GM12878 (cell line): Measurements from ENCODE around the gene ZMIZ2. TPM values are rescaled to one million over a fixed set of nuclear protein-coding genes. Genes with fewer than 3 reads are reported as not detected.

Experiments used
- BCL3 ChIP-seq: IDR thresholded peaks from 2 replicates; pipeline ENCODE4 v1.6.1; 2011; ENCODE audit warnings: borderline replicate concordance, low read depth, mild to moderate bottlenecking, moderate library complexity, low read length; ENCODE audit not compliant: insufficient read depth, poor library complexity, severe bottlenecking
- EED ChIP-seq: sonication (generic); IDR thresholded peaks from 2 replicates; pipeline ENCODE4 v1.6.1; 2016; ENCODE audit warnings: antibody characterized with exemption, low read depth
- EGR1 ChIP-seq, 2 experiments: IDR thresholded peaks; 1 replicate in 1 of 2; 2 replicates in 1 of 2; pipeline ENCODE4 v1.6.1; 2011 to 2012; ENCODE audit warnings: low read depth in 2 of 2, low read length in 2 of 2, borderline replicate concordance in 1 of 2, mild to moderate bottlenecking in 1 of 2, moderate library complexity in 1 of 2
- GATAD2B ChIP-seq: fragments of 450-650 bp; conservative IDR thresholded peaks from 2 replicates; pipeline ENCODE4 v1.6.1; 2017; ENCODE audit warnings: low read depth, mild to moderate bottlenecking, moderate library complexity
- HDAC2 ChIP-seq: fragments of 200-600 bp; sonication (generic); IDR thresholded peaks from 2 replicates; pipeline ENCODE4 v1.6.1; 2017
- HDAC6 ChIP-seq: fragments of 200-600 bp; sonication (generic); IDR thresholded peaks from one replicate; pipeline ENCODE4 v1.8.0; 2017; ENCODE audit warnings: antibody characterized with exemption; ENCODE audit not compliant: unreplicated experiment
- IKZF1 ChIP-seq: fragments of 450-650 bp; conservative IDR thresholded peaks from 2 replicates; pipeline ENCODE4 v1.6.1; 2017; ENCODE audit warnings: antibody characterized with exemption, mild to moderate bottlenecking
- MEF2A ChIP-seq: IDR thresholded peaks from 2 replicates; pipeline ENCODE4 v1.6.1; 2011; ENCODE audit warnings: low read depth, mild to moderate bottlenecking, low read length, moderate library complexity; ENCODE audit not compliant: insufficient read depth
- MYB ChIP-seq: fragments of 150-350 bp; IDR thresholded peaks from 2 replicates; pipeline ENCODE4 v1.6.1; 2014; ENCODE audit warnings: mild to moderate bottlenecking, low read depth, low read length, borderline replicate concordance
- MYC ChIP-seq: IDR thresholded peaks from 2 replicates; pipeline ENCODE4 v1.6.1; 2011; ENCODE audit warnings: mild to moderate bottlenecking, low read length, moderate library complexity, inconsistent platforms; ENCODE audit not compliant: insufficient read depth, insufficient replicate concordance, insufficient read length, severe bottlenecking
- NBN ChIP-seq: fragments of 450-650 bp; IDR thresholded peaks from 2 replicates; pipeline ENCODE4 v1.6.1; 2016
- NR2F1 ChIP-seq: fragments of 450-650 bp; conservative IDR thresholded peaks from 2 replicates; pipeline ENCODE4 v1.6.1; 2017; ENCODE audit warnings: mild to moderate bottlenecking
- RAD21 ChIP-seq: IDR thresholded peaks from 2 replicates; pipeline ENCODE4 v1.6.1; 2011; ENCODE audit warnings: mild to moderate bottlenecking, low read depth, low read length, moderate library complexity; ENCODE audit not compliant: insufficient read depth
- STAT1 ChIP-seq: fragments of 450-650 bp; conservative IDR thresholded peaks from 2 replicates; pipeline ENCODE4 v1.6.1; 2014; ENCODE audit warnings: antibody characterized with exemption, mild to moderate bottlenecking
- TARDBP ChIP-seq: IDR thresholded peaks from 2 replicates; pipeline ENCODE4 v1.6.1; 2016; ENCODE audit warnings: borderline replicate concordance
- ZNF622 ChIP-seq: fragments of 450-650 bp; IDR thresholded peaks from 2 replicates; pipeline ENCODE4 v1.6.1; 2017; ENCODE audit warnings: mild to moderate bottlenecking, inconsistent platforms
- ZSCAN29 ChIP-seq: fragments of 450-650 bp; IDR thresholded peaks from 2 replicates; pipeline ENCODE4 v1.6.1; 2017; ENCODE audit warnings: mild to moderate bottlenecking, moderate library complexity
- polyA plus RNA-seq, 11 experiments: library from polyadenylated mRNA; depleted of rRNA in 4 of 11; unstranded in 6 of 11; stranded (reverse) in 5 of 11; fragments of >200 nt; fragmentation: Nextera tagmentation in 4 of 11; fragmentation: Illumina TruSeq in 1 of 11; extraction: Ambion mirVana in 4 of 11; extraction: Trizol in 1 of 11; gene quantifications; 1 replicate in 1 of 11; 2 replicates in 10 of 11; pipeline versions ENCODE4 v1.2.1 to v1.2.3, GENCODE V29; 2011 to 2016; ENCODE audit warnings: inconsistent platforms in 2 of 11, missing spikeins in 2 of 11, low read depth in 1 of 11
- total RNA-seq, 4 experiments: library from RNA; depleted of rRNA in 3 of 4; stranded (reverse); fragments of >200 nt in 3 of 4; fragmentation: Illumina TruSeq in 1 of 4; extraction: Trizol in 1 of 4; gene quantifications; 2 replicates each; pipeline versions ENCODE4 v1.2.1 to v1.2.3, GENCODE V29; 2013 to 2021
- TF ChIP-seq, protein P1 (sequence below): fragments of 150-350 bp; IDR thresholded peaks from 2 replicates; pipeline ENCODE4 v1.6.1; 2016; ENCODE audit warnings: low read depth, low read length
- TF ChIP-seq, protein P2 (sequence below): fragments of 450-650 bp; IDR thresholded peaks from 2 replicates; pipeline ENCODE4 v1.6.1; 2016; ENCODE audit warnings: mild to moderate bottlenecking
- TF ChIP-seq, protein P3 (sequence below): IDR thresholded peaks from 2 replicates; pipeline ENCODE4 v1.6.1; 2011; ENCODE audit warnings: low read depth, mild to moderate bottlenecking, low read length, moderate library complexity, borderline replicate concordance; ENCODE audit errors: extremely low read depth
- TF ChIP-seq, protein P4 (sequence below): fragments of 450-650 bp; conservative IDR thresholded peaks from 2 replicates; pipeline ENCODE4 v1.6.1; 2017; ENCODE audit warnings: mild to moderate bottlenecking, moderate library complexity

ZMIZ2 gene
- total and polyA plus RNA-seq, 10 of the 15 experiments (the other 5 are each of a cell fraction or from before 2014, with no cell fraction given) = 0.71 to 158 (median 17.0) TPM

- TF ChIP-seq, protein P1, sequence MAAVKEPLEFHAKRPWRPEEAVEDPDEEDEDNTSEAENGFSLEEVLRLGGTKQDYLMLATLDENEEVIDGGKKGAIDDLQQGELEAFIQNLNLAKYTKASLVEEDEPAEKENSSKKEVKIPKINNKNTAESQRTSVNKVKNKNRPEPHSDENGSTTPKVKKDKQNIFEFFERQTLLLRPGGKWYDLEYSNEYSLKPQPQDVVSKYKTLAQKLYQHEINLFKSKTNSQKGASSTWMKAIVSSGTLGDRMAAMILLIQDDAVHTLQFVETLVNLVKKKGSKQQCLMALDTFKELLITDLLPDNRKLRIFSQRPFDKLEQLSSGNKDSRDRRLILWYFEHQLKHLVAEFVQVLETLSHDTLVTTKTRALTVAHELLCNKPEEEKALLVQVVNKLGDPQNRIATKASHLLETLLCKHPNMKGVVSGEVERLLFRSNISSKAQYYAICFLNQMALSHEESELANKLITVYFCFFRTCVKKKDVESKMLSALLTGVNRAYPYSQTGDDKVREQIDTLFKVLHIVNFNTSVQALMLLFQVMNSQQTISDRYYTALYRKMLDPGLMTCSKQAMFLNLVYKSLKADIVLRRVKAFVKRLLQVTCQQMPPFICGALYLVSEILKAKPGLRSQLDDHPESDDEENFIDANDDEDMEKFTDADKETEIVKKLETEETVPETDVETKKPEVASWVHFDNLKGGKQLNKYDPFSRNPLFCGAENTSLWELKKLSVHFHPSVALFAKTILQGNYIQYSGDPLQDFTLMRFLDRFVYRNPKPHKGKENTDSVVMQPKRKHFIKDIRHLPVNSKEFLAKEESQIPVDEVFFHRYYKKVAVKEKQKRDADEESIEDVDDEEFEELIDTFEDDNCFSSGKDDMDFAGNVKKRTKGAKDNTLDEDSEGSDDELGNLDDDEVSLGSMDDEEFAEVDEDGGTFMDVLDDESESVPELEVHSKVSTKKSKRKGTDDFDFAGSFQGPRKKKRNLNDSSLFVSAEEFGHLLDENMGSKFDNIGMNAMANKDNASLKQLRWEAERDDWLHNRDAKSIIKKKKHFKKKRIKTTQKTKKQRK = no peak
- TF ChIP-seq RAD21 (no peak), MEF2A (no peak), TARDBP (no peak), IKZF1 (peak; percentile 73), MYC (peak; percentile 95), NBN (no peak; the same call in 1 of the 2 replicates), EGR1 (IDR thresholded peaks at IDR 0.05; ENCODE audit: borderline replicate concordance in 1 of 2, low read depth in 2 of 2, low read length in 2 of 2) (peak in 1 of 2 experiments; percentile 15; a peak in 1 of 3 replicates), HDAC2 (no peak), ZNF622 (no peak), NR2F1 (peak; percentile 70), STAT1 (no peak), GATAD2B (peak; percentile 83; the same call in 1 of the 2 replicates), MYB (no peak), EED (peak; percentile 29; the same call in 1 of the 2 replicates), ZSCAN29 (no peak), HDAC6 (peak; percentile 94), BCL3 (no peak)
- TF ChIP-seq, protein P2, sequence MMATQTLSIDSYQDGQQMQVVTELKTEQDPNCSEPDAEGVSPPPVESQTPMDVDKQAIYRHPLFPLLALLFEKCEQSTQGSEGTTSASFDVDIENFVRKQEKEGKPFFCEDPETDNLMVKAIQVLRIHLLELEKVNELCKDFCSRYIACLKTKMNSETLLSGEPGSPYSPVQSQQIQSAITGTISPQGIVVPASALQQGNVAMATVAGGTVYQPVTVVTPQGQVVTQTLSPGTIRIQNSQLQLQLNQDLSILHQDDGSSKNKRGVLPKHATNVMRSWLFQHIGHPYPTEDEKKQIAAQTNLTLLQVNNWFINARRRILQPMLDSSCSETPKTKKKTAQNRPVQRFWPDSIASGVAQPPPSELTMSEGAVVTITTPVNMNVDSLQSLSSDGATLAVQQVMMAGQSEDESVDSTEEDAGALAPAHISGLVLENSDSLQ = peak; percentile 100
- TF ChIP-seq, protein P3, sequence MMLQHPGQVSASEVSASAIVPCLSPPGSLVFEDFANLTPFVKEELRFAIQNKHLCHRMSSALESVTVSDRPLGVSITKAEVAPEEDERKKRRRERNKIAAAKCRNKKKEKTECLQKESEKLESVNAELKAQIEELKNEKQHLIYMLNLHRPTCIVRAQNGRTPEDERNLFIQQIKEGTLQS = no peak
- TF ChIP-seq, protein P4, sequence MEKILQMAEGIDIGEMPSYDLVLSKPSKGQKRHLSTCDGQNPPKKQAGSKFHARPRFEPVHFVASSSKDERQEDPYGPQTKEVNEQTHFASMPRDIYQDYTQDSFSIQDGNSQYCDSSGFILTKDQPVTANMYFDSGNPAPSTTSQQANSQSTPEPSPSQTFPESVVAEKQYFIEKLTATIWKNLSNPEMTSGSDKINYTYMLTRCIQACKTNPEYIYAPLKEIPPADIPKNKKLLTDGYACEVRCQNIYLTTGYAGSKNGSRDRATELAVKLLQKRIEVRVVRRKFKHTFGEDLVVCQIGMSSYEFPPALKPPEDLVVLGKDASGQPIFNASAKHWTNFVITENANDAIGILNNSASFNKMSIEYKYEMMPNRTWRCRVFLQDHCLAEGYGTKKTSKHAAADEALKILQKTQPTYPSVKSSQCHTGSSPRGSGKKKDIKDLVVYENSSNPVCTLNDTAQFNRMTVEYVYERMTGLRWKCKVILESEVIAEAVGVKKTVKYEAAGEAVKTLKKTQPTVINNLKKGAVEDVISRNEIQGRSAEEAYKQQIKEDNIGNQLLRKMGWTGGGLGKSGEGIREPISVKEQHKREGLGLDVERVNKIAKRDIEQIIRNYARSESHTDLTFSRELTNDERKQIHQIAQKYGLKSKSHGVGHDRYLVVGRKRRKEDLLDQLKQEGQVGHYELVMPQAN = peak; percentile 89
Measured at GRCh38 chr7:44796504-44797328, 48.1 kb downstream of the ZMIZ2 start, which contains the start of gene PPIA (continued).
